ENCODE results near the gene SPINK8.
"Not testable (repeated sequence)": the region's sequence is repeated elsewhere in the genome, so short reads cannot be mapped to it uniquely, and the experiment has no call there.

The SPINK8 gene

GRCh38 chr3:48276911-48277641, 56.4 kb downstream of the SPINK8 start:
- DNase-seq (ENCODE audit: low spot score): no peak

DNA sequence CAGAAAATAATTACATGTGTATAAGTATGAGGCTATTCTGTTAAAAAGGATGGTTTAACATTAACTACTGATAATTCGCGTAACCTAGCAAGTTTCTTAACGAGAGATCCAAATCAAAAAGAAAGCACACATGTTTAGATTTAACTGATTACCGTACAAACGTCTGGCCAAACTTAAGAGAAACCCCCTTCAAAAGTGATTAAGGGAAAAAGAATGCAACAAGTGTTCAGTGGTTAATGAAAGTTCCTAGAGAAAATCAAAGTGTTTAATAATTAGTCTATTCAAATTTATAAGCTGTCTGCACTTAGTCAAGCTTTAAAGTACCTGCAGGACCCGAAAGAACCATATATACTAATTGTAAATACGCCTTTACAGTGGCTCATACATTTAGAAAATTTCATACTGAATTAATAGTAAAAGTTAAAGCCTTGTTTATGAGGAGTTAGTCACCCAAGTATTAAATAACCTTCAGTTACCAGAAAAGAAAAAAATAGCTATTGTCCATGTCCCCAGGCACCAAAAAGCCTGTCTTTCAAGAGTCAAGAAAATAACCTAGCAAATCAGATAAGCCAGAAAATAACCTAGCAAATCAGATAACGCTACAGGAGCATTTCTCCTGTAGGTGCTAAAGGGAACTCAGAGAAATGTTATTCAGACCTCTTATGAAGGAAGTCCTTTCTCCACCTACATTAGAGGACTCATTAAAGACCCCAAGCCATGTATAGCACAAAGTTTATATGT, 58.0 kb downstream of the SPINK8 start:
- no peak for DNase-seq (ENCODE audit: low spot score)

- no peak for DNase-seq (ENCODE audit: low spot score)
Observed at GRCh38 chr3:48274452-48274851, 59.0 kb downstream of the SPINK8 start.

DNA sequence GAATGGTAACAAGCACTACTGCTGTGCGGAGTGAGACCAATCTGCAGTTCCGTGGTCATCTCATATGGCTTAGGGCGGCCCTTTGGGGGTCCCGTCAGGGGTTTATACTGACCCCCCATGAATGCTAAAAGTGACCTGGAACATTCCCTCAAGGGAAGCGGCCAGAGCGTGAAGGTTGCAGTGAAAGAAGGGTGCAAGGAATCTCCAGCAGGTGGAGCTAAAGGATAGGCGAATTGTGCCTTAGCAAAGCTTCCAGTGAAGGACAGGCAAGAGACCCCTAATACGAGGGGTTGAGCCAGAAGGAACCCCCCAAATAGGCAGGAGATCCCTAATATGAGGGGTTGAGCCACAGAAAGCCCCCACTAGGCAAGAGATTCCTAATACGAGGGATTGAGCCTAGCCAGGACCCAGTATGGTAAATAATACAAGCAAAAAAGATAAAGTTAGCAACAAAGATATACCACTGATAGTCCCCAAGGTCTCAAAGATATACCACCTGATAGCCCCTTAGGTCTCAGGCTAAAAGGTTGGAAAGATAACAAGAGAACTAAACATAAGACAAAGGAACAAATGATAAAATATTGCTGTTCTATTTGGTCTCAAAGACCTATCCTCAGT, 59.8 kb downstream of the SPINK8 start:
- peak; percentile 81 for DNase-seq (ENCODE audit: low spot score)

DNA sequence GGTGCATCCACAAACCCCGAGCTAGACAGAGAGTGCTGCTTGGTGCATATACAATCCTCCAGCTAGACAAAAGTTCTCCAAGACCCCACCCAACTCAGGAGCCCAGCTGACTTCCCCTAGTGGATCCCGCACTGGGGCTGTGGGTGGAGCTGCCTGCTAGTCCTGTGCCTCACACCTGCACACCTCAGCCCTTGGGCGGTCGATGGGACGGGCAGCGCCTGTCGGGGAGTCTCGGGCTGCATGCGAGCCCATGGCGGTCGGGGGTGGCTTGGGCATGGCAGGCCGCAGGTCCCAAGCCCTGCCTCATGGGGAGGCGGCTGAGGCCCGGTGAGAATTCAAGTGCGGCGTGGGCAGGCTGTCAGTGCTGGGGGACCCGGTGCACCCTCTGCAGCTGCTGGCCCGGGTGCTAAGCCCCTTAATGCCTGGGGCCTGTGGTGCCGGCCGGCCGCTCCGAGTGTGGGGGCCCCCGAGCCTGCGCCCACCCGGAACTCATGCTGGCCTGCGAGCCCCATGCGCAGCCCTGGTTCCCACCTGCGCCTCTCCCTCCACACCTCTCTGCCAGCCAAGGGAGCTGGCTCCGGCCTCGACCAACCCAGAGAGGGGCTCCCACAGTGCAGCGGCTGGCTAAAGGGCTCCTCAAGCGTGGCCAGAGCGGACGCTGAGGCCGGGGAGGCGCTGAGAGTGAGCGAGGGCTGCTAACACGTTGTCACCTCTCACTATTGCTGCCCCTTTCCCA, 61.5 kb downstream of the SPINK8 start:
- DNase-seq (ENCODE audit: low spot score): no peak

DNA sequence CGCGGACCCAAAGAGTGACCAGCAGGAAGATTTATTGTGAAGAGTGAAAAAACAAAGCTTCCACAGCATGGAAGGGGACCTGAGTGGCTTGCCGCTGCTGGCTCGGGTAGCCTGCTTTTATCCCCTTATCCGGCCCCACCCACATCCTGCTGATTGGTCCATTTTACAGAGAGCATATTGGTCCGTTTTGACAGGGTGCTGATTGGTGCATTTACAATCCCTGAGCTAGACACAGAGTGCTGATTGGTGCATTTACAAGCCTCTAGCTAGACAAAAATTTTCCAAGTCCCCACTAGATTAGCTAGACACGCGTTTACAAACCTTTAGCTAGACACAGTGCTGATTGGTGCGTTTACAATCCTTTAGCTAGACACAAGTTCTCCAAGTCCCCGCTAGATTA, 62.2 kb downstream of the SPINK8 start:
- DNase-seq (ENCODE audit: low spot score): not testable (repeated sequence)

GRCh38 chr3:48270306-48270705, 63.2 kb downstream of the SPINK8 start:
- no peak for DNase-seq (ENCODE audit: low spot score)

DNA sequence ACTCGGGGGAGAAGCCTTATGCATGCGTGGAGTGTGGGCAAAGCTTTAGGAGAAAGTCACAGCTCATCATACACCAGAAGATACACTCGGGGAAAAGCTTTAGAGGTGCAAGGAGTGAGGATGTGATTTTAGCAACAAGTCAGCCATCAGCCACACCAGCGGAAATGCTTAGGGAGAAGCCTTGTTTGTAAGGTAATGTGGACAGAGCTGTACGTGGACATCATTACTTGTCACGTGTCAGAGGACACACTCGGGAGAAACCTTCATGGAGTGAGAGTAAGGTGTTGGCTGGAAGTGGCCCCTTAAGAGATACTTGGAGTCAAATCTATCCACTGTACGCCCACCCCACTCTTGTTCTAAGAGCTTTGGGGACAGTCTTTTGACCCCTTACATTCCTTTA, 63.9 kb downstream of the SPINK8 start:
- no peak for DNase-seq (ENCODE audit: low spot score)

GRCh38 chr3:48268936-48269561, 64.4 kb downstream of the SPINK8 start:
- no peak for DNase-seq (ENCODE audit: low spot score)

- no peak for DNase-seq (ENCODE audit: low spot score)
Observed at GRCh38 chr3:48268381-48268935, 65.0 kb downstream of the SPINK8 start.

DNA sequence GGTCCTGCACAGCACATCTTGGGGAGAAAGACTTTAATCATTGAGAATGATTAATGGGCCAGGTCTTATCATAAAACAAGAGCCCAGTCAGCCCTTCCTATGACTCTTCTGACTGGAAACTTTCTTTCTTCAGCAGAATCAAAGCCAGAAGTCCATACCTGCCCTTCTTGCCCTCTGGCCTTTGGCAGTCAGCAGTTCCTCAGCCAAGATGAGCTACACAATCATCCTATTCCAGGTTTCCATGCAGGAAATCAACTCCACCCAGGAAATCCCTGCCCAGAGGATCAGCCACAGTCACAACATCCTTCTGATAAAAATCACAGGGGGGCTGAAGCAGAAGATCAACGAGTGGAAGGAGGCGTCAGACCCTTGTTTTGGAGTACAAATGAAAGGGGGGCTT, 65.7 kb downstream of the SPINK8 start:
- no peak for DNase-seq (ENCODE audit: low spot score)

DNA sequence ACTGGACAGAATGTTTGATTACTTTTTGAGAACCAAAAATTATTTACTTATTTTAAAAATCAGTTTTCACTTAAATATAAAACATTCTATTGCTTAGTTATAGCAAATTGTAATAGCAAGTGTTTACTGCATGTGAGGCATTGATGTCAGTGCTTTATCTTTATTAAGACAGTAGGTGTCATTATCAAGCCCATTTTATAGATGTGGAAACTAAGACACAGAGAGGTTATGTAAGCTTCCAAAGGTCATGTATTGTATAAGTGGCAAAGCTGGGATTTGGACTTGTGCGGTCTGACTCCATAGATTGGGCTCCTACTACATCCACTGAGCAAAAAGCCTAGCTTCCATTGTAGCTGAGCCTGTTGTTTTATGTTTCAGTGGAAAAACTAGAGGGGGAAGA, 74.9 kb downstream of the SPINK8 start:
- no peak for DNase-seq (ENCODE audit: low spot score)

Data from D341Med (cell line).